A673 (cell line): ENCODE measurements around the gene PILRA. TPM values are rescaled to one million over a fixed set of nuclear protein-coding genes. Genes with fewer than 3 reads are reported as not detected.
A peak's percentile ranks its signal among the peaks of the same experiment; 100 is the strongest.

ENCODE experiments used
- BruUV-seq: library from RNA; stranded (reverse); fragments of 400-500 nt; replicated peaks from 2 replicates; lab custom pipeline; 2021; lab: Mats Ljungman, UMichigan
- CTCF ChIA-PET: fragments of 300-600 bp; sonication (Branson Sonifier 250); formaldehyde crosslinking; loops from one replicate; lab custom pipeline; 2022; ENCODE audit warnings: antibody characterized with exemption; lab: Charles Lee
- POLR2A ChIA-PET: fragments of 300-600 bp; sonication (Branson Sonifier 250); formaldehyde crosslinking; loops from one replicate; lab custom pipeline; 2022; ENCODE audit warnings: antibody characterized with exemption; ENCODE audit not compliant: low non-redundant PET; lab: Charles Lee
- DNase-seq: peaks from one replicate; pipeline ENCODE4 v3.0.0-alpha.2; 2015; ENCODE audit warnings: low spot score
- H3K27ac ChIP-seq: fragments of 200-600 bp; sonication (generic); 2 replicates; pipeline ENCODE4 v1.5.1; 2016; ENCODE audit warnings: mixed run types, low read depth, mild to moderate bottlenecking, mixed read lengths, antibody characterized with exemption, low read length; ENCODE audit not compliant: poor library complexity, severe bottlenecking
- H3K27me3 ChIP-seq: fragments of 200-600 bp; sonication (generic); replicated peaks from 2 replicates; pipeline ENCODE4 v1.6.1; 2017; ENCODE audit warnings: mixed run types, low read depth, mild to moderate bottlenecking, mixed read lengths, antibody characterized with exemption, low read length; ENCODE audit not compliant: insufficient read depth, poor library complexity
- H3K36me3 ChIP-seq: fragments of 200-600 bp; sonication (generic); 2 replicates; pipeline ENCODE4 v1.6.1; 2016; ENCODE audit warnings: mixed run types, mild to moderate bottlenecking, mixed read lengths, antibody characterized with exemption, low read length; ENCODE audit not compliant: insufficient read depth, poor library complexity, severe bottlenecking
- H3K4me1 ChIP-seq: fragments of 200-600 bp; sonication (generic); 2 replicates; pipeline ENCODE4 v1.6.1; 2017; ENCODE audit warnings: mixed run types, mild to moderate bottlenecking, mixed read lengths, antibody characterized with exemption, low read length; ENCODE audit not compliant: insufficient read depth, poor library complexity, severe bottlenecking
- H3K4me3 ChIP-seq: fragments of 200-600 bp; sonication (generic); 2 replicates; pipeline ENCODE4 v1.5.1; 2016; ENCODE audit warnings: low read depth, mixed run types, mild to moderate bottlenecking, mixed read lengths, low read length; ENCODE audit not compliant: poor library complexity, severe bottlenecking
- H3K9me3 ChIP-seq: fragments of 200-600 bp; sonication (generic); 2 replicates; pipeline ENCODE4 v1.6.1; 2016; ENCODE audit warnings: mixed run types, low read depth, mild to moderate bottlenecking, mixed read lengths, antibody characterized with exemption, low read length; ENCODE audit not compliant: poor library complexity, severe bottlenecking
- CTCF ChIP-seq: fragments of 300-800, 200-600 bp; sonication (generic); conservative IDR thresholded peaks from 2 replicates; pipeline ENCODE4 v1.5.1; 2017; ENCODE audit warnings: low read depth, mild to moderate bottlenecking, antibody characterized with exemption, low read length, moderate library complexity, mixed read lengths
- EZH2 ChIP-seq: fragments of 200-600 bp; sonication (generic); IDR thresholded peaks from 2 replicates; pipeline ENCODE4 v1.6.1; 2017; ENCODE audit warnings: borderline replicate concordance, low read depth, mild to moderate bottlenecking, mixed read lengths, antibody characterized with exemption, low read length; ENCODE audit not compliant: poor library complexity, severe bottlenecking
- intact Hi-C: fragments of 100-400 bp; cut with micrococcal nuclease; formaldehyde crosslinking; loops from one replicate; pipeline ENCODE4 v1.10.0; 2022; ENCODE audit not compliant: unreplicated experiment
- total RNA-seq: library from RNA; stranded (reverse); gene quantifications from 2 replicates; pipeline ENCODE4 v1.2.3, GENCODE V29; 2021

The PILRA gene
- total RNA-seq, 1 experiment from 2014 or later, result 1.5 TPM

- intact Hi-C loops, result no loop called here
- Histone ChIP-seq H3K27ac (peak overlapping the region; percentile 99), H3K36me3 (peaks cover 41% of the 10 kb centered on the region), H3K9me3 (peaks cover 4% of the 10 kb centered on the region), H3K27me3 (no peaks in the 10 kb centered on the region), H3K4me1 (peaks cover 23% of the 10 kb centered on the region), H3K4me3 (peak overlapping the region; percentile 93)
- no peak for TF ChIP-seq CTCF
- TF ChIP-seq EZH2, result no peak
- DNase-seq, result no peak
- ChIA-PET POLR2A (no interaction called here), CTCF (no interaction called here)
- no TSS peak for BruUV-seq
These were observed 58.8 kb downstream of the PILRA start for GRCh38 chr7:100432053-100432452.

- CTCF ChIA-PET, result no interaction called here
- peak overlapping the region; percentile 99 for H3K27ac ChIP-seq
These were observed 59.5 kb downstream of the PILRA start for GRCh38 chr7:100432621-100433275.

GRCh38 chr7:100433276-100433591 is 59.9 kb downstream of the PILRA start:
- POLR2A ChIA-PET, result no interaction called here
- no peak for TF ChIP-seq EZH2
- no peak for DNase-seq
- H3K27ac ChIP-seq, result peak overlapping the region; percentile 49
- intact Hi-C loops, result no loop called here
- H3K9me3 ChIP-seq, result no peaks in the 10 kb centered on the region
- H3K4me3 ChIP-seq, result no peak overlapping the region
- H3K4me1 ChIP-seq, result peaks cover 23% of the 10 kb centered on the region
- H3K36me3 ChIP-seq, result peaks cover 41% of the 10 kb centered on the region
- BruUV-seq, result no TSS peak
- H3K27me3 ChIP-seq, result no peaks in the 10 kb centered on the region
- CTCF ChIA-PET, result no interaction called here

More at GRCh38 chr7:100432621-100433275, 59.5 kb downstream of the PILRA start:
- no peak for DNase-seq
- intact Hi-C loops, result no loop called here
- H3K4me3 ChIP-seq, result peak overlapping the region; percentile 93
- no TSS peak for BruUV-seq
- POLR2A ChIA-PET, result no interaction called here
- peaks cover 23% of the 10 kb centered on the region for H3K4me1 ChIP-seq
- H3K27me3 ChIP-seq, result no peaks in the 10 kb centered on the region
- H3K36me3 ChIP-seq, result peaks cover 41% of the 10 kb centered on the region
- TF ChIP-seq CTCF, result no peak
- no peak for TF ChIP-seq EZH2
- peaks cover 2% of the 10 kb centered on the region for H3K9me3 ChIP-seq
